ENCODE measurements around the gene OTUB2.

- TF ChIP-seq EZH2 (IDR thresholded peaks at IDR 0.05; ENCODE audit: insufficient read depth, poor library complexity, severe bottlenecking) = no peak
- no peak for TF ChIP-seq EZH2phosphoT487 (IDR thresholded peaks at IDR 0.05; ENCODE audit: insufficient read depth, low read depth)
These were observed 25.9 kb upstream of the OTUB2 start for GRCh38 chr14:94000267-94000666.
